Transverse colon (tissue), 3 donors: ENCODE results near the gene TAF11L8.

Experiments
- EP300 ChIP-seq: sonication (generic); formaldehyde crosslinking; IDR thresholded peaks from one replicate; pipeline ENCODE4 v1.6.1; 2017; ENCODE audit warnings: antibody characterized with exemption, low read depth
- POLR2A ChIP-seq: fragments of 450-650 bp; IDR thresholded peaks from one replicate; pipeline ENCODE4 v1.6.1; 2016; ENCODE audit warnings: antibody characterized with exemption, mild to moderate bottlenecking, moderate library complexity
- TF ChIP-seq, protein P1 (sequence below), 5 experiments: fragments of 200-600 bp in 3 of 5; fragments of 450-650 bp in 2 of 5; sonication (generic) in 3 of 5; IDR thresholded peaks; 1 replicate in 2 of 5; 2 replicates in 3 of 5; pipeline ENCODE4 v1.5.1; 2016 to 2017; ENCODE audit warnings: antibody characterized with exemption in 5 of 5, inconsistent platforms in 3 of 5, mild to moderate bottlenecking in 2 of 5, moderate library complexity in 1 of 5

GRCh38 chr5:17604951-17605350, 14.2 kb upstream of the TAF11L8 start:
- TF ChIP-seq, protein P1, sequence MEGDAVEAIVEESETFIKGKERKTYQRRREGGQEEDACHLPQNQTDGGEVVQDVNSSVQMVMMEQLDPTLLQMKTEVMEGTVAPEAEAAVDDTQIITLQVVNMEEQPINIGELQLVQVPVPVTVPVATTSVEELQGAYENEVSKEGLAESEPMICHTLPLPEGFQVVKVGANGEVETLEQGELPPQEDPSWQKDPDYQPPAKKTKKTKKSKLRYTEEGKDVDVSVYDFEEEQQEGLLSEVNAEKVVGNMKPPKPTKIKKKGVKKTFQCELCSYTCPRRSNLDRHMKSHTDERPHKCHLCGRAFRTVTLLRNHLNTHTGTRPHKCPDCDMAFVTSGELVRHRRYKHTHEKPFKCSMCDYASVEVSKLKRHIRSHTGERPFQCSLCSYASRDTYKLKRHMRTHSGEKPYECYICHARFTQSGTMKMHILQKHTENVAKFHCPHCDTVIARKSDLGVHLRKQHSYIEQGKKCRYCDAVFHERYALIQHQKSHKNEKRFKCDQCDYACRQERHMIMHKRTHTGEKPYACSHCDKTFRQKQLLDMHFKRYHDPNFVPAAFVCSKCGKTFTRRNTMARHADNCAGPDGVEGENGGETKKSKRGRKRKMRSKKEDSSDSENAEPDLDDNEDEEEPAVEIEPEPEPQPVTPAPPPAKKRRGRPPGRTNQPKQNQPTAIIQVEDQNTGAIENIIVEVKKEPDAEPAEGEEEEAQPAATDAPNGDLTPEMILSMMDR (IDR thresholded peaks at IDR 0.05): no peak
- TF ChIP-seq POLR2A: no peak
- no peak for TF ChIP-seq EP300
